ENCODE measurements around the gene GPR151. TPM values are rescaled to one million over a fixed set of nuclear protein-coding genes. Genes with fewer than 3 reads are reported as not detected.

Gene GPR151
- polyA plus RNA-seq, 1 donor from 2014 or later: 1.0 TPM

DNA sequence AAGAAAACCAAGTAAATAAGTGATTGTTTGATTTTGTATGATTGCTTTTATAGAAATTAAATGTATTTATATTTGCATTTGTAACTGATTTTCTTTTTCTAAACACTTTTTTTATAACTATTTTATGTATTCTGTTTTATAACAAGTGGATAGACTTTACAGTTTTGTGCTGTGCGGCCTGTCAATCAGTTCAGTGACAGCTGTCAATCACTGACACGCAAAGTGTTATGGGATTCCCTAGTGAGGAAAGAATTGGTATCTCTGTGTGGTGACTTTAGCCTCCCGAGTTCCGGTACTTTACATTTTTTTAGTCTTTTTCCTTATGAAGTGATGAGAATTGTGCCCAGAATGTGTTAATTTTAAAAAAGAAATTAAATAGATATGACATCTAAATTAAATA lies 16.3 kb downstream of the GPR151 start:
- Histone ChIP-seq H3K27me3 (ENCODE audit: insufficient read depth, low read depth, low read length) (no peaks in the 10 kb centered on the region), H2AFZ (ENCODE audit: low read depth, low read length) (no peak overlapping the region), H3K4me2 (ENCODE audit: low read length) (no peak overlapping the region), H3K9me3 (ENCODE audit: low read length) (no peaks in the 10 kb centered on the region), H4K20me1 (ENCODE audit: insufficient read depth) (no peaks in the 10 kb centered on the region), H3K9me2 (ENCODE audit: insufficient read depth, low read length) (no peaks in the 10 kb centered on the region), H3K9ac (ENCODE audit: low read length) (no peak overlapping the region), H3K79me2 (replicated peaks; ENCODE audit: insufficient read depth, low read length) (no peaks in the 10 kb centered on the region), H3K36me3 (ENCODE audit: insufficient read depth, low read length) (peaks cover 7% of the 10 kb centered on the region), H3K4me3 (ENCODE audit: low read length) (no peak overlapping the region), H3K27ac (ENCODE audit: low read length) (no peak overlapping the region), H3F3A (ENCODE audit: insufficient read depth, low read length, poor library complexity, severe bottlenecking) (no peaks in the 10 kb centered on the region)
- TF ChIP-seq MXI1 (conservative IDR thresholded peaks at IDR 0.05; ENCODE audit: poor library complexity, severe bottlenecking) (no peak), POLR2AphosphoS5 (IDR thresholded peaks at IDR 0.05) (peak; percentile 69), EZH2 (IDR thresholded peaks at IDR 0.05; ENCODE audit: borderline replicate concordance, insufficient read depth, low read length, poor library complexity, severe bottlenecking) (no peak), EP300 (conservative IDR thresholded peaks at IDR 0.05; ENCODE audit: poor library complexity, severe bottlenecking) (peak; percentile 93)
- TF ChIP-seq, protein P1, sequence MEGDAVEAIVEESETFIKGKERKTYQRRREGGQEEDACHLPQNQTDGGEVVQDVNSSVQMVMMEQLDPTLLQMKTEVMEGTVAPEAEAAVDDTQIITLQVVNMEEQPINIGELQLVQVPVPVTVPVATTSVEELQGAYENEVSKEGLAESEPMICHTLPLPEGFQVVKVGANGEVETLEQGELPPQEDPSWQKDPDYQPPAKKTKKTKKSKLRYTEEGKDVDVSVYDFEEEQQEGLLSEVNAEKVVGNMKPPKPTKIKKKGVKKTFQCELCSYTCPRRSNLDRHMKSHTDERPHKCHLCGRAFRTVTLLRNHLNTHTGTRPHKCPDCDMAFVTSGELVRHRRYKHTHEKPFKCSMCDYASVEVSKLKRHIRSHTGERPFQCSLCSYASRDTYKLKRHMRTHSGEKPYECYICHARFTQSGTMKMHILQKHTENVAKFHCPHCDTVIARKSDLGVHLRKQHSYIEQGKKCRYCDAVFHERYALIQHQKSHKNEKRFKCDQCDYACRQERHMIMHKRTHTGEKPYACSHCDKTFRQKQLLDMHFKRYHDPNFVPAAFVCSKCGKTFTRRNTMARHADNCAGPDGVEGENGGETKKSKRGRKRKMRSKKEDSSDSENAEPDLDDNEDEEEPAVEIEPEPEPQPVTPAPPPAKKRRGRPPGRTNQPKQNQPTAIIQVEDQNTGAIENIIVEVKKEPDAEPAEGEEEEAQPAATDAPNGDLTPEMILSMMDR (IDR thresholded peaks at IDR 0.05; ENCODE audit: poor library complexity, severe bottlenecking): no peak

DNA sequence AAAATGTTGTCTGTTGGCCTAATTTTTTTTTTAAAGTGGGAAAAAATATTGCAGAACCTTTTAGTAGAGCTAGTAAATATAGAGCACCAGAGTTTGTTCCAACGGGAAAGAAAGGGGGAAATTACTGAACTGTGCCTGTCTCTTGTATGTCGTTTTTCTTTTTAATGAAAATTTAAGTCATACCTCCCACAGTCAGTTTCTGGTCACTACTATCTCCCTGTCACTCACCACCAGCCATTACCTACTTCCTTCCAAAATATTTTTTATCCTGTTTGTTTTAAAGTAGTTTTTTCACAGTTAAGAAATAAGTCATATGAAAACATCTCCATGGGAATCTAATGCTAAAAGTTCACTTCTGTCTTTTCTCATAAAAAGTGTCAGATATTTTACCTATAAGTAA lies 21.3 kb downstream of the GPR151 start:
- Histone ChIP-seq H4K20me1 (ENCODE audit: insufficient read depth) (no peaks in the 10 kb centered on the region), H3K4me3 (ENCODE audit: low read length) (no peak overlapping the region), H3K36me3 (ENCODE audit: insufficient read depth, low read length) (peaks cover 5% of the 10 kb centered on the region), H3K9me3 (ENCODE audit: low read length) (no peaks in the 10 kb centered on the region), H3K9ac (ENCODE audit: low read length) (no peak overlapping the region), H2AFZ (ENCODE audit: low read depth, low read length) (no peak overlapping the region), H3F3A (ENCODE audit: insufficient read depth, low read length, poor library complexity, severe bottlenecking) (no peaks in the 10 kb centered on the region), H3K4me2 (ENCODE audit: low read length) (no peak overlapping the region), H3K9me2 (ENCODE audit: insufficient read depth, low read length) (no peaks in the 10 kb centered on the region), H3K27ac (ENCODE audit: low read length) (no peak overlapping the region), H3K27me3 (ENCODE audit: insufficient read depth, low read depth, low read length) (no peaks in the 10 kb centered on the region), H3K79me2 (replicated peaks; ENCODE audit: insufficient read depth, low read length) (no peaks in the 10 kb centered on the region)
- no peak for TF ChIP-seq RAD21 (conservative IDR thresholded peaks at IDR 0.05)
- no peak for TF ChIP-seq POLR2AphosphoS5 (IDR thresholded peaks at IDR 0.05)
- TF ChIP-seq, protein P1 (IDR thresholded peaks at IDR 0.05; ENCODE audit: poor library complexity, severe bottlenecking): no peak
- no peak for TF ChIP-seq TAF1 (IDR thresholded peaks at IDR 0.05; ENCODE audit: low read depth)
- TF ChIP-seq SMC3 (conservative IDR thresholded peaks at IDR 0.05; ENCODE audit: poor library complexity): no peak
- TF ChIP-seq, protein P2, sequence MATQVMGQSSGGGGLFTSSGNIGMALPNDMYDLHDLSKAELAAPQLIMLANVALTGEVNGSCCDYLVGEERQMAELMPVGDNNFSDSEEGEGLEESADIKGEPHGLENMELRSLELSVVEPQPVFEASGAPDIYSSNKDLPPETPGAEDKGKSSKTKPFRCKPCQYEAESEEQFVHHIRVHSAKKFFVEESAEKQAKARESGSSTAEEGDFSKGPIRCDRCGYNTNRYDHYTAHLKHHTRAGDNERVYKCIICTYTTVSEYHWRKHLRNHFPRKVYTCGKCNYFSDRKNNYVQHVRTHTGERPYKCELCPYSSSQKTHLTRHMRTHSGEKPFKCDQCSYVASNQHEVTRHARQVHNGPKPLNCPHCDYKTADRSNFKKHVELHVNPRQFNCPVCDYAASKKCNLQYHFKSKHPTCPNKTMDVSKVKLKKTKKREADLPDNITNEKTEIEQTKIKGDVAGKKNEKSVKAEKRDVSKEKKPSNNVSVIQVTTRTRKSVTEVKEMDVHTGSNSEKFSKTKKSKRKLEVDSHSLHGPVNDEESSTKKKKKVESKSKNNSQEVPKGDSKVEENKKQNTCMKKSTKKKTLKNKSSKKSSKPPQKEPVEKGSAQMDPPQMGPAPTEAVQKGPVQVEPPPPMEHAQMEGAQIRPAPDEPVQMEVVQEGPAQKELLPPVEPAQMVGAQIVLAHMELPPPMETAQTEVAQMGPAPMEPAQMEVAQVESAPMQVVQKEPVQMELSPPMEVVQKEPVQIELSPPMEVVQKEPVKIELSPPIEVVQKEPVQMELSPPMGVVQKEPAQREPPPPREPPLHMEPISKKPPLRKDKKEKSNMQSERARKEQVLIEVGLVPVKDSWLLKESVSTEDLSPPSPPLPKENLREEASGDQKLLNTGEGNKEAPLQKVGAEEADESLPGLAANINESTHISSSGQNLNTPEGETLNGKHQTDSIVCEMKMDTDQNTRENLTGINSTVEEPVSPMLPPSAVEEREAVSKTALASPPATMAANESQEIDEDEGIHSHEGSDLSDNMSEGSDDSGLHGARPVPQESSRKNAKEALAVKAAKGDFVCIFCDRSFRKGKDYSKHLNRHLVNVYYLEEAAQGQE (IDR thresholded peaks at IDR 0.05; ENCODE audit: borderline replicate concordance): no peak
- TF ChIP-seq MXI1 (conservative IDR thresholded peaks at IDR 0.05; ENCODE audit: poor library complexity, severe bottlenecking): no peak
- no peak for TF ChIP-seq EZH2 (IDR thresholded peaks at IDR 0.05; ENCODE audit: borderline replicate concordance, insufficient read depth, low read length, poor library complexity, severe bottlenecking)
